Nephron (organoid): Measurements from ENCODE around the gene ZSCAN10.

Experiments
- H3K27ac Mint-ChIP-seq, 3 experiments: 2 replicates each; pipeline ENCODE4 v1.8.0; 2020; ENCODE audit warnings: mixed read lengths in 3 of 3, mild to moderate bottlenecking in 2 of 3, moderate library complexity in 1 of 3
- H3K27me3 Mint-ChIP-seq: 2 replicates; pipeline ENCODE4 v1.8.0; 2021; ENCODE audit warnings: low read depth, mild to moderate bottlenecking, moderate library complexity, mixed read lengths
- H3K36me3 Mint-ChIP-seq: 2 replicates; pipeline ENCODE4 v1.8.0; 2020; ENCODE audit warnings: low read depth, mixed read lengths
- H3K4me1 Mint-ChIP-seq: 2 replicates; pipeline ENCODE4 v1.8.0; 2020; ENCODE audit warnings: mixed read lengths
- H3K4me3 Mint-ChIP-seq, 3 experiments: 2 replicates each; pipeline ENCODE4 v1.8.0; 2020; ENCODE audit warnings: mild to moderate bottlenecking in 3 of 3, mixed read lengths in 3 of 3, moderate library complexity in 2 of 3
- H3K9me3 Mint-ChIP-seq: 2 replicates; pipeline ENCODE4 v1.8.0; 2020; ENCODE audit warnings: mixed read lengths
- TF ChIP-seq, protein P1 (sequence below), 3 experiments: fragments of 200-600 bp; sonication (generic); IDR thresholded peaks; one replicate each; pipeline ENCODE4 v1.5.0; 2021; ENCODE audit warnings: antibody characterized with exemption in 3 of 3; ENCODE audit not compliant: unreplicated experiment in 3 of 3

ZSCAN10 gene

DNA sequence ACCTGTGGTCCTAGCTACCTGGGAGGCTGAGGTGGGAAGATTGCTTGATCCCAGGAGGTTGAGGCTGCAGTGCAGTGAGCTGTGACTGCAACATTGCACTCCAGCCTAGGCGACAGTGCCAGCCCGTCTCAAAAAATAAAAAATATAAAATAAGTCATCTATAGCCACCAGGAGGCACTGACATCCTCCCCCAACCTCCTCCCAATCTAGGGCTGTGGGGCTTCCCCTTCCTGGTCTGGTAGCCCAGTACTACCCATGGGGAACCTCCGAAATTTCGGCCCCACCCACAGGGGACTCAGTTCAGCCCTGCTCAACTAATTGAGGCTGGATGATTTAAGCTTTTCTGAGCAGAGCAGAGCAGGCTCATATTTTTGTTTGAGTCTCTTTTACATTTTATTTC lies 3.2 kb downstream of the ZSCAN10 start:
- H3K4me3 Mint-ChIP-seq = no peak overlapping the region
- peaks cover 18% of the 10 kb centered on the region for H3K4me1 Mint-ChIP-seq
- TF ChIP-seq, protein P1, sequence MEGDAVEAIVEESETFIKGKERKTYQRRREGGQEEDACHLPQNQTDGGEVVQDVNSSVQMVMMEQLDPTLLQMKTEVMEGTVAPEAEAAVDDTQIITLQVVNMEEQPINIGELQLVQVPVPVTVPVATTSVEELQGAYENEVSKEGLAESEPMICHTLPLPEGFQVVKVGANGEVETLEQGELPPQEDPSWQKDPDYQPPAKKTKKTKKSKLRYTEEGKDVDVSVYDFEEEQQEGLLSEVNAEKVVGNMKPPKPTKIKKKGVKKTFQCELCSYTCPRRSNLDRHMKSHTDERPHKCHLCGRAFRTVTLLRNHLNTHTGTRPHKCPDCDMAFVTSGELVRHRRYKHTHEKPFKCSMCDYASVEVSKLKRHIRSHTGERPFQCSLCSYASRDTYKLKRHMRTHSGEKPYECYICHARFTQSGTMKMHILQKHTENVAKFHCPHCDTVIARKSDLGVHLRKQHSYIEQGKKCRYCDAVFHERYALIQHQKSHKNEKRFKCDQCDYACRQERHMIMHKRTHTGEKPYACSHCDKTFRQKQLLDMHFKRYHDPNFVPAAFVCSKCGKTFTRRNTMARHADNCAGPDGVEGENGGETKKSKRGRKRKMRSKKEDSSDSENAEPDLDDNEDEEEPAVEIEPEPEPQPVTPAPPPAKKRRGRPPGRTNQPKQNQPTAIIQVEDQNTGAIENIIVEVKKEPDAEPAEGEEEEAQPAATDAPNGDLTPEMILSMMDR (IDR thresholded peaks at IDR 0.05; ENCODE audit: unreplicated experiment in 3 of 3) = peak in 1 of 3 experiments; percentile 12
- no peak overlapping the region for H3K27ac Mint-ChIP-seq
- H3K36me3 Mint-ChIP-seq = no peaks in the 10 kb centered on the region
- H3K9me3 Mint-ChIP-seq = no peaks in the 10 kb centered on the region
- H3K27me3 Mint-ChIP-seq = peaks cover 35% of the 10 kb centered on the region

DNA sequence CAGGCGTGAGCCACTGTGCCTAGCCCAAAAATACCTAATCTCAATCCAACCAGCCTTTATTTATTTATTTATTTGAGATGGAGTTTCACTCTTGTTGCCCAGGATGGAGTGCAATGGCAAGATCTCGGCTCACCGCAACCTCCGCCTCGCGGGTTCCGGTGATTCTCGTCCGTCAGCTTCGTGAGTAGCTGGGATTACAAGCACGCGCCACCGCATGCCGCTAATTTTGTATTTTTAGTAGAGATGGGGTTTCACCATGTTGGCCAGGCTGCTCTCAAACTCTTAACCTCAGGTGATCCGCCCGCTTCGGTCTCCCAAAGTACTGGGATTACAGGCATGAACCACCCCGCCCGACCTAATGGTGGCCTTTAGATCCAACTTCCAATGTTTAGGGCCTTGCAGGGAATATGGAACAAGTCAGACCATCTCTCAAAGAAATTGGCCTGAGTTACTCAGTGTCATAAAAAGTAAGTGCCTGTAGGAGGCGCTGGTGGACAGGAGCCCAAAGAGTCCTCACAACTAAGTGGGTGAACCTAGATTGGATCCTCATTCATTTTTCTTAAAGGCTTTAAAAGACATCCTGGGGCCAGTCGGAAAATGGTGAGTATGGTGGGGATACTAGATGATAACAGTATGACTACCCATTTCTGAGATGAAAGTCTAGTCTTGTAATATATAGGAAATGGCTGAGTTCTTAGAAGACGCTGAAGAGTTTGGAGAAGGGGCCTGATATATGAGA lies 4.6 kb downstream of the ZSCAN10 start:
- no peak overlapping the region for H3K27ac Mint-ChIP-seq
- H3K36me3 Mint-ChIP-seq = no peaks in the 10 kb centered on the region
- H3K4me1 Mint-ChIP-seq = peaks cover 13% of the 10 kb centered on the region
- no peaks in the 10 kb centered on the region for H3K9me3 Mint-ChIP-seq
- no peak overlapping the region for H3K4me3 Mint-ChIP-seq
- H3K27me3 Mint-ChIP-seq = peaks cover 30% of the 10 kb centered on the region
- TF ChIP-seq, protein P1 (IDR thresholded peaks at IDR 0.05; ENCODE audit: unreplicated experiment in 3 of 3) = no peak

DNA sequence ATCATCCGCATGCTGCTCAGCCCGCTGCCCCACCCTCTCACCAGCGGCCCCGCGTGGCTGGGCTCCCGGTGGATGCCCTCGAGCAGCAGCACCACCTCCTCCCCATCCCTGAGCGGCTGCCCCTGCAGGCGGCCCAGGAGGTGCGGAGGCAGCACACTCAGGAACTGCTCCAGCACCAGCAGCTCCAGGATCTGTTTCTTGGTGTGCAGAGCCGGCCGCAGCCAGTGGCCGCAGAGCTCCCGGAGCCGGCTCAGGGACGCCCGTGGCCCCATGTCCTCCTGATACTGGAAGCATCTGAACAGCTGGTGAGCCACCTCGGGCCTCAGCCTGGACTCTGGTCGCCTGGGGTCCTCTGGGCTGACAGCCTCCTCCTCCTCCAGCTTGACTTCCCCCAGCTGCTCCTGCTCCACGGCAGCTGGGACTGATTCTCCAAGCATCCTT lies 6.6 kb downstream of the ZSCAN10 start:
- Mint-ChIP-seq H3K27ac (no peak overlapping the region), H3K27me3 (peaks cover 12% of the 10 kb centered on the region), H3K9me3 (no peaks in the 10 kb centered on the region), H3K4me3 (peak overlapping the region in 1 of 3 experiments; percentile 35), H3K36me3 (no peaks in the 10 kb centered on the region), H3K4me1 (peaks cover 19% of the 10 kb centered on the region)
- TF ChIP-seq, protein P1 (IDR thresholded peaks at IDR 0.05; ENCODE audit: unreplicated experiment in 3 of 3) = no peak

DNA sequence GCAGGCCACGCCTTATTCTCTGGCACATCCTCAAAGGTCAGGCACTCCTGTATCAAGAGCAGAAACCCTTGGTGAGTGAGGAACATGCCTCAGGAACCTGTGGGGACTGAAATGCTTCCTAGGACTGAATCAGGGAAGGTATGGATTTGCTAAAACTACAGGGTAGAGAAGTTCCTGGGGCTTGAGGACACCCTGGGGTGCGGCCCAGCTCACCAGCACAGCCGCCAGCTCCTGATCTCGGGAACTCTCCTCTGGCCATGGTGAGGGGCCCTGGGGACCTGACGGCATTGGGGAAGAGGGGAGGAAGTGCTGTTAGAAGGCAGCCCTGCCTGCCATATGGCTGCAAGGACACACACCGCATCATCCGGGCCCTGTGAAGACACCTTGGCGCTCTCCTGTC lies 7.5 kb downstream of the ZSCAN10 start:
- no peak overlapping the region for H3K27ac Mint-ChIP-seq
- H3K4me3 Mint-ChIP-seq = no peak overlapping the region
- TF ChIP-seq, protein P1 (IDR thresholded peaks at IDR 0.05; ENCODE audit: unreplicated experiment in 3 of 3) = no peak
- H3K9me3 Mint-ChIP-seq = no peaks in the 10 kb centered on the region
- no peaks in the 10 kb centered on the region for H3K36me3 Mint-ChIP-seq
- H3K27me3 Mint-ChIP-seq = peaks cover 6% of the 10 kb centered on the region
- H3K4me1 Mint-ChIP-seq = peaks cover 19% of the 10 kb centered on the region

DNA sequence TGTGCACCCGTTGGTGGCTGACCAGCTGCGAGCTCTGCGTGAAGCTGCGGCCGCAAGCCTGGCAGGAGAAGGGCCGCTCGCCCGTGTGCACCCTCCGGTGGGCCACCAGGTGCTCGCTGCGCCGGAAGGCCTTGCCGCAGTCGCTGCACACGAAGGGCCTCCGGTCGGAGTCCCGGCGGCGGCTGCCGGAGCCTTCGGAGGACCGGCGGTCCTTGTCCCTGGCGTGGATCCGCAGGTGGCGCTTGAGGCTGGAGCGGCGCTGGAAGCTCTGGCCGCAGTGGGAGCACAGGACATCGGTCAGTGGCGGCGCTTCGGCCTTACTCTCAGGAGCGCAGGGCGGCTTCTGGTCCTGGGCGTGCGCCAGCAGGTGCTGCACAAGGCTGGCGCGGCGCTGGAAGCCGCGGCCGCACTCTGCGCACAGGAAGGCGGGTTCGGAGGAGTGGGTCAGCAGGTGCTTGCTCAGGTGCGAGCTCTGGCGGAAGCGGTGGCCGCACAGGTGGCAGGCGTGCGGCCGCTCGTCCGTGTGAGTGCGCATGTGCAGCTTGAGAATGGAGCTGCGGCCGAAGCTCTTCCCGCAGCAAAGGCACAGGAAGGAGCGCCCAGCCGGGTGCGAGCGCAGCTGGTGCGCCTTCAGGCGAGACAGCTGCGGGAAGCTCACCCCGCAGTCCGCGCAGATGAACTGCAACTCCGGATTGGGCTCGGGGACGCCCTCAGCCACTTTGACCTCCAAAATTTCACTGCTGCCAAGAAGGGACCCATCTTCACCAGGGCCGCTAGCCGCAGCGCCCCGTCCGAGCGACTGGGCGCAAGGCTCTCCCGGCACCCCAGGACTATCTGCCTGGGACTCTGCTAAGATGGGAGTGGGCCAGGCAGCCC lies 9.1 kb downstream of the ZSCAN10 start:
- Mint-ChIP-seq H3K27ac (no peak overlapping the region), H3K36me3 (no peaks in the 10 kb centered on the region), H3K4me1 (peaks cover 19% of the 10 kb centered on the region), H3K9me3 (no peaks in the 10 kb centered on the region), H3K27me3 (peaks cover 6% of the 10 kb centered on the region), H3K4me3 (no peak overlapping the region)
- TF ChIP-seq, protein P1 (IDR thresholded peaks at IDR 0.05; ENCODE audit: unreplicated experiment in 3 of 3) = no peak
